Stimulated activated CD8-positive, alpha-beta memory T cell treated with anti-CD3 and anti-CD28 coated beads, Interleukin-4, amount 100 ng/mL, for 1 hour (primary cell): Measurements from ENCODE around the gene SLC6A18.
"Not testable (repeated sequence)": the region's sequence is repeated elsewhere in the genome, so short reads cannot be mapped to it uniquely, and the experiment has no call there.

Experiments used
- DNase-seq, 2 donors: peaks; one replicate each; pipeline ENCODE4 v3.0.0-alpha.2; 2020; ENCODE audit warnings: low read depth in 2 of 2, low spot score in 1 of 2

The SLC6A18 gene

GRCh38 chr5:1251678-1252580 lies 26.7 kb downstream of the SLC6A18 start:
- DNase-seq: no peak

DNA sequence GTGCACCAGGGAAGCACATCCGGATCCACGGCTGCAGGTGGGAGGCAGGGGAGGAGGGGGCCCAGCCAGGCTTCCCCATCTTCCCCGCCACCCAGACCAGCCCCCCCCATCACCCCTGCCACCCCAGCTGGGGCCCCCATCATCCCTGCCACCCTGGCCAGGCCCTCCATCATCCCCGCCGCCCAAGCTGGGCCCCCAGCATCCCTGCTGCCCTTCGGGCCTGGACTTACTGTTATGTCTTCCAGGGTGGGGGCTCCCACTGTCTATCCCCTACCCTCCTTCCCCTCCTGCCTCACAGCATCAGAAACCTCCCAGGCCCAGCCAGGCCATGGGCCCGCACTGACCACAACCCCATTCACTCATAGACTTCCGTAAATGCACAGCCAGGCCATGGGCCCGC lies 27.5 kb downstream of the SLC6A18 start:
- DNase-seq: no peak

DNA sequence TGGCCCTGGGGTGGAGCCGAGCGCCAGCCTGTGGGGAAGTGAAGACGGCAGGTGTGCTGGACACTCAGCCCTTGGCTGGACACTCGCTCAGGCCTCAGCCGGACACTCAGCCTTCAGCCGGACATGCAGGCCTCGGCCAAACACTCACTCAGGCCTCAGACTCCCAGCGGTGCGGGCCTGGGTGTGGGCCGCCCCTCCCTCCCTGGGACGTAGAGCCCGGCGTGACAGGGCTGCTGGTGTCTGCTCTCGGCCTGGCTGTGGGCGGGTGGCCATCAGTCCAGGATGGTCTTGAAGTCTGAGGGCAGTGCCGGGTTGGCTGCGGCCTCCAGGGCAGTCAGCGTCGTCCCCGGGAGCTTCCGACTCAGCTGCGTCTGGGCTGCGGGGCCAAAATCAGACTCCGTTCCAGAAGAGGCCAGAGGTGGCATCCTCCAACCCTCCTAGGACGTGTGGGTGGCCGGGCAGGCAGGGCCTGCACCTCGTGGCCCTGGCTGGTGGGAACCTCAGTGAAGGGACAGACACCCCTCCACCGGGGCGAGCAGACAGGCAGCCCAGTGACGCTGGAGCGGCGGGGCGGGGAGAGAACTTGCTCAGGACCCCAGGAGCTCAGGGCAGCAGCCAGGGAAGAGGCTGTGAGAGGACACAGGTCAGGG lies 28.4 kb downstream of the SLC6A18 start:
- DNase-seq: no peak

GRCh38 chr5:1254196-1254595 lies 29.0 kb downstream of the SLC6A18 start:
- no peak for DNase-seq

DNA sequence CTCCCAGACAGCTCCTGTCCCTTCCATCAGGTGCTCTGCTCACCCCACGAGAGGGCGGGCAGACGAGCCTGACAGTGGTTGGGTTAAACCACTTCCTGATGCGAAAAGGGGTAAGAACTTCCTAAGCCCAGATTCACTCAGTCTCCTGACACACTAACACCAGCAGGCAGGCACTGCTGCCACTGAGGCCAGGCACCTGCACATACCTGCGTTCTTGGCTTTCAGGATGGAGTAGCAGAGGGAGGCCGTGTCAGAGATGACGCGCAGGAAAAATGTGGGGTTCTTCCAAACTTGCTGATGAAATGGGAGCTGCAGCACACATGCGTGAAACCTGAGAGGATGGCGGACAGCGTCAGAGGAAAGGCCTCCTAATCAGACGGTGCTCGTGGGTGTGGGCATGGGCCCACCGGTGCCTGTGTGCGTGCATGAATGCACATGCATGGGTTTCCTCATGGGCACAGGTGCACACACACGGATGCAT lies 29.9 kb downstream of the SLC6A18 start:
- DNase-seq: peak; percentile 3 to 8

- no peak for DNase-seq
Observed at GRCh38 chr5:1256776-1257175, 31.6 kb downstream of the SLC6A18 start.

- DNase-seq: no peak
Observed at GRCh38 chr5:1257363-1257762, 32.2 kb downstream of the SLC6A18 start.

DNA sequence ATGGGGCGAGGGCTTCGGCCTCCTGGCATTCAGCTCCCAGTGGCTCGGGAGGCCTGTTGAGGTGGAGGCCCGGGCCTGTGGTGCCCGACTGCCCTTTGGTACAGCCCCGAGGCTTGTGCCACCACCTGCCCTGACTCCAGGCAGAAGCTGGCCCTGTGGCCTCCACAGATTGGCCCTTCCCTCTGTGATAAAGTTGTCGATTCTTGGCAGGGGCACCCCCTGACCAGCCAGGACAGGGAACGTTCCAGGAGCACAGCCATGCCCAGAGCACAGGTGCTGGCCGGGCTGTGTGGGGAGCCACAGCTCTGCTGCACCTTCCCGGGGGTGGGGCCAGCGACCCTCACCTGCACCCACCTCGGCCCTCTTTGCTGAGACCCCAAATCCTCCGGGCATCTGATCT lies 32.7 kb downstream of the SLC6A18 start:
- DNase-seq: no peak

GRCh38 chr5:1259806-1260480 lies 34.8 kb downstream of the SLC6A18 start:
- no peak for DNase-seq

DNA sequence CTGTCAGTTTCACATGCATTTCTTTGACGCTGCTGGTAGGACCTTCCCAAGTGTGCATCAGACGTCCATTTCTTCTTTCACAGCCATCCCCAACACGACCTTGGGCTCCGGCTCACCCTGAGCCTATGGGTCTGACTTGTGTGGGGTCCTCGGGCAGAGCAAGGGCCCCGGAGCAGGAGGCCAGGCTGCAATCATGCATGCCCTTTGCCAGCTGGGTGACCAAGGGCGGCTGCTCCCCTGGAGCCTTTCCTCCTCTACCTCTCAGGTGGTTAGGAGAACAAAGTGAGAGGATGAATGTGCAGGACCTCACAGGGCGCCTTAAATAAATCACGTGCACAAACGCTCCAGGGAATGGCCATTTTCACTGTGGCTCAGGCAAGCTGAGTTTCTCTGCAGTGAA lies 36.5 kb downstream of the SLC6A18 start:
- DNase-seq: no peak

GRCh38 chr5:1262381-1262780 lies 37.2 kb downstream of the SLC6A18 start:
- DNase-seq: no peak

DNA sequence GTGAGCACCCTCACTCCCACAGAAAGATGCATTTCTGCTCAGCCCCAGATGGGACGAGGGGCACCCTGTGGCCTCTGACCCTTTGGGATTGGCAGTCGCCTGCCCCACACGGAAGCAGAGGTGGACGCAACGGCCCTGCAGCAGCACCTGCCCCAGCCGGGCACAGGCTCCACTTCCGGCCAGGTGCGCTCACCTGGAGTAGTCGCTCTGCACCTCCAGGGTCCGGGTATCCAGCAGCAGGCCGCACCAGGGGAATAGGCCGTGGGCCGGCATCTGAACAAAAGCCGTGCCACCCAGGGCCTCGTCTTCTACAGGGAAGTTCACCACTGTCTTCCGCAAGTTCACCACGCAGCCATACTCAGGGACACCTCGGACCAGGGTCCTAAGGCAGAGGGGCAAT lies 39.0 kb downstream of the SLC6A18 start:
- no peak for DNase-seq

- DNase-seq: no peak
Observed at GRCh38 chr5:1265026-1265425, 39.8 kb downstream of the SLC6A18 start.

DNA sequence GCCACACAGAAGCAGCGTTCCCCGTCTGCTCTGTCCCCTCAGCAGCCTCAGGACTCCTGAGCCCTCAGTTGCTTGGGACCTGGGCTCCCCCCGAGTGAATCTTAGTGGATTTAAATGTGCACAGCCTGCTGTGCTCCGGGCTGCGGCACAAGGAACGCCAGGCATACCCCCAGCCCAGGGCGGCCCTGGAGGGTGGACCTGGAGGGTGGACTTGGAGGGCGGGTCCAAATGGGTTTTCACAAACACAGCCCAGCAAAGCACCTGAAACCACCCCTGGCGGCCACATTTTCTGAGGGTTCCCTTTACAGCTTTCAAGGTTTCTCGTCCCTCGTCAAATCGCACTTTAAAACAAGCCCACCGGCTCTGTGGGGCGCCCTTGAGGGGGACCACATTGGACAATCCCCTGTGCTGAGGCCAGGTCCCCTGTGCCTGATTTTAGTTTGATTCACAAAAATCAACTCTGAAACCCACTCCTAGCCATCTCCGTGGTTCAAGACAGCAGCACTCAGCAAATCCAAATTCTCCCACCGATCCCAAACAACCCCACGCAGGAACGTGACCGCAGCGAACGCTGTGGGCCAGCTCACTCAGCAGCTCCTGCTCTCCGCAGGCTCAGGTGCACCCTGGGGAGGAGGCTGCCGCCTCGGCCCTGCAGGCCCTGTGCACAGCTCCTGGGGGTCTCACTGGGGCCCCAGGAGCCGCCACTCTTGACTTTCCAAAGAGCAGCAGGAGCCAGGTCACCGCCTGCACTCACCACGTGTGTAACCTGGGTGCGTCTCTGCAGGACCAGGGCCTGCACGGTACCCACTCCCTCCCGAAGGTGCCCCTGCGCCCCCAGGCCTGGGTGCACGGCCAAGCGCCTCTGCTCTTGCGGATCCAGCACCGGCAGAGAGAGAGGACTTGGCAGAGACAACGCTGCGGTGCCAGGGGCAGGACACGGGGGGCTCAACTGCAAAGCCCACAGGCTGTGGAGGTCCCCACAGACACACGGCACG lies 40.6 kb downstream of the SLC6A18 start:
- no peak for DNase-seq

DNA sequence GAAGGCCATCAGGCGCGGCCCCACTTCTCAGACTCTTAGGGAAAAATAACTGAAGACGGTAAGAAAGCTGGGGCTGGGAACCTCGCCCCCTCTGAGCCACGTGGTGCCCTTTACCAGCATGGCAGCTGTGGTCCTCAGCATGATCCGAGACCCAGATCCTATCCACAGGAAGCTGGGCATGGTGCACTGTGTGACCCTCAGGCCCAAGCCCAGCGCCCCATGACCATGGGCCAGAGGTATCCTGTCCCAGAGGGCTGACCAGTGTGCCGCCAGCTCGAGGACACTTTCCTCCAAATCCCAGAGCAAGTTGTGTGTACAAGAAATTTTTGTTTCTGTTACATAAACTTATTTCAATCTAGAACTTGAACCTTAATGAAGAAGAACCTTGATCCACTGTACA lies 41.6 kb downstream of the SLC6A18 start:
- DNase-seq: no peak

GRCh38 chr5:1267464-1267863 lies 42.3 kb downstream of the SLC6A18 start:
- DNase-seq: not testable (repeated sequence)

- DNase-seq: no peak
Observed at GRCh38 chr5:1268056-1268455, 42.9 kb downstream of the SLC6A18 start.

GRCh38 chr5:1268666-1269065 lies 43.5 kb downstream of the SLC6A18 start:
- DNase-seq: peak in 1 of 2 donors; percentile 25

DNA sequence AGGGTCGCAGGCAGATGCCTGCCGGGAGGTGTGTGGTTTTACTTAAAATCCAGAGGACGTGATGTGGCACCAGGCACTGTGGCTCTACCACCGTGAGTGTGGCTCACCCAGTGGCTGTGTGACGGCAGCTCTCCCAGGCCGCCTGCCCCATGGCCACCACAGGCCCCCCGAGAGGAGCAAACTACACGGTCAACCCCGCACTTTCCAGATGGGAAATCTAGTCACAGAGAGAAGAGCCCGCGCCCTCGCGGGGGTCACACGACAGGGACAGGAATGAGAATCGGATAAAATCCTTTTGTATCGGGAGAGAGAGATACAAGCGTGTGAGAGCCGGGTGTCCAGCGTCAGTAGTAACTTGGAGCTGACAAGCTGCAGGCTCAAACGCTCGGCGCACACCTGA lies 45.2 kb downstream of the SLC6A18 start:
- no peak for DNase-seq
